Measurements from ENCODE around the gene KYAT1.
"Not testable (repeated sequence)": the region's sequence is repeated elsewhere in the genome, so short reads cannot be mapped to it uniquely, and the experiment has no call there.

Gene KYAT1

DNA sequence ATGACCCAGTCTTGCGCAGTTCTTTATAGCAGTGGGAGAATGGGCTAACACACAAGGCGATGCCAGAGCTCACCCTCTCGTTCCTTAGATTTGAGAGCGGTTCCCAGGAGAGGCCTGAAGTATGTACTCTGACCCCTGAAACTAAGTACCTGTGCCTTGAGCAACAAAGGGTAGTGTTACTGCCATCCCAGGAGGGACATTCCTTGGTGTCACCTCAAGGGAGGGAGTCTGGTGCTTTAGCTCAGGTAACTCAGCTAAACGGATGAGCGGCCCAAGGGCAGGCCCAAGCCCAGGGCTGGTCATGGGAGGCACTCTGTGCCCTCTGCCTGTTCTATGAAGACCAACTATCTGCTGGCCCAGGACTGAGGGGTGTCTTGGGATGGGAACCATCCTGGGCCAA lies 20.2 kb downstream of the KYAT1 start:
- no peak overlapping the region for H3K23ac ChIP-seq (ENCODE audit: low read depth, low read length, poor library complexity)
- H4K91ac ChIP-seq (ENCODE audit: low read depth, low read length, poor library complexity) = no peak overlapping the region
- H3K14ac ChIP-seq (ENCODE audit: low read length) = no peak overlapping the region
- H3K36me3 ChIP-seq (replicated peaks in 1 of 2; ENCODE audit: control insufficient read depth in 2 of 2, insufficient read depth in 2 of 2, low read length in 2 of 2) = no peaks in the 10 kb centered on the region
- H2BK12ac ChIP-seq (ENCODE audit: low read length) = no peak overlapping the region
- no peak overlapping the region for H3K9ac ChIP-seq (ENCODE audit: low read depth, low read length, poor library complexity)
- no peak overlapping the region for H2AK5ac ChIP-seq (ENCODE audit: low read depth, low read length)
- no peak overlapping the region for H3K4me2 ChIP-seq (ENCODE audit: insufficient read depth, low read length, poor library complexity, severe bottlenecking)
- H3K4me3 ChIP-seq (ENCODE audit: low read length in 2 of 2) = no peak overlapping the region
- peaks cover 2 to 3% of the 10 kb centered on the region in 2 donors for H3K4me1 ChIP-seq (ENCODE audit: control insufficient read depth in 2 of 2, insufficient read depth in 1 of 2, low read depth in 1 of 2, low read length in 2 of 2)
- no peak for DNase-seq (ENCODE audit: low spot score)
- no peak overlapping the region for H2AFZ ChIP-seq (ENCODE audit: low read length)
- no peak overlapping the region for H3K27ac ChIP-seq (replicated peaks; ENCODE audit: low read length)
- no peak overlapping the region for H2BK120ac ChIP-seq (ENCODE audit: low read depth, low read length)
- no peak overlapping the region for H3K4ac ChIP-seq (ENCODE audit: low read length)
- H3K18ac ChIP-seq (ENCODE audit: low read length) = no peak overlapping the region
- peaks cover 2% of the 10 kb centered on the region for H3K79me1 ChIP-seq (ENCODE audit: low read depth, low read length)
- H3K27me3 ChIP-seq (ENCODE audit: control insufficient read depth in 3 of 3, insufficient read depth in 3 of 3, low read depth in 1 of 3, low read length in 3 of 3) = no peaks in the 10 kb centered on the region
- no peak overlapping the region for H2BK15ac ChIP-seq (ENCODE audit: low read length)
- no peaks in the 10 kb centered on the region for H3K9me3 ChIP-seq (replicated peaks in 1 of 2; ENCODE audit: control insufficient read depth in 2 of 2, insufficient read depth in 1 of 2, low read depth in 1 of 2, low read length in 2 of 2)
- no peak overlapping the region for H4K8ac ChIP-seq (ENCODE audit: low read depth, low read length)
- WGBS, 2 donors (ENCODE audit: extremely low coverage in 2 of 2, insufficient read length in 2 of 2, insufficient replicate concordance in 1 of 2) = no CpG with 5 or more reads among the region's 6 CpGs
- no peak overlapping the region for H2BK5ac ChIP-seq (ENCODE audit: low read length)

GRCh38 chr9:128860937-128861336 lies 20.8 kb downstream of the KYAT1 start:
- Histone ChIP-seq H3K23ac (ENCODE audit: low read depth, low read length, poor library complexity) (no peak overlapping the region), H3K14ac (ENCODE audit: low read length) (no peak overlapping the region), H3K4me3 (ENCODE audit: low read length in 2 of 2) (no peak overlapping the region), H3K9ac (ENCODE audit: low read depth, low read length, poor library complexity) (no peak overlapping the region), H4K8ac (ENCODE audit: low read depth, low read length) (no peak overlapping the region), H2BK15ac (ENCODE audit: low read length) (no peak overlapping the region), H2AK5ac (ENCODE audit: low read depth, low read length) (no peak overlapping the region), H2BK12ac (ENCODE audit: low read length) (no peak overlapping the region), H3K18ac (ENCODE audit: low read length) (no peak overlapping the region), H2AFZ (ENCODE audit: low read length) (no peak overlapping the region), H3K4me1 (ENCODE audit: control insufficient read depth in 2 of 2, insufficient read depth in 1 of 2, low read depth in 1 of 2, low read length in 2 of 2) (peaks cover 2 to 3% of the 10 kb centered on the region in 2 donors), H3K79me1 (ENCODE audit: low read depth, low read length) (peaks cover 2% of the 10 kb centered on the region), H3K4me2 (ENCODE audit: insufficient read depth, low read length, poor library complexity, severe bottlenecking) (no peak overlapping the region), H3K4ac (ENCODE audit: low read length) (no peak overlapping the region), H4K91ac (ENCODE audit: low read depth, low read length, poor library complexity) (no peak overlapping the region), H3K27ac (replicated peaks; ENCODE audit: low read length) (no peak overlapping the region), H3K27me3 (ENCODE audit: control insufficient read depth in 3 of 3, insufficient read depth in 3 of 3, low read depth in 1 of 3, low read length in 3 of 3) (no peaks in the 10 kb centered on the region), H2BK120ac (ENCODE audit: low read depth, low read length) (no peak overlapping the region), H3K9me3 (replicated peaks in 1 of 2; ENCODE audit: control insufficient read depth in 2 of 2, insufficient read depth in 1 of 2, low read depth in 1 of 2, low read length in 2 of 2) (no peaks in the 10 kb centered on the region), H3K36me3 (replicated peaks in 1 of 2; ENCODE audit: control insufficient read depth in 2 of 2, insufficient read depth in 2 of 2, low read length in 2 of 2) (no peaks in the 10 kb centered on the region), H2BK5ac (ENCODE audit: low read length) (no peak overlapping the region)
- no CpG with 5 or more reads among the region's 5 CpGs for WGBS, 2 donors (ENCODE audit: extremely low coverage in 2 of 2, insufficient read length in 2 of 2, insufficient replicate concordance in 1 of 2)
- DNase-seq (ENCODE audit: low spot score) = no peak

DNA sequence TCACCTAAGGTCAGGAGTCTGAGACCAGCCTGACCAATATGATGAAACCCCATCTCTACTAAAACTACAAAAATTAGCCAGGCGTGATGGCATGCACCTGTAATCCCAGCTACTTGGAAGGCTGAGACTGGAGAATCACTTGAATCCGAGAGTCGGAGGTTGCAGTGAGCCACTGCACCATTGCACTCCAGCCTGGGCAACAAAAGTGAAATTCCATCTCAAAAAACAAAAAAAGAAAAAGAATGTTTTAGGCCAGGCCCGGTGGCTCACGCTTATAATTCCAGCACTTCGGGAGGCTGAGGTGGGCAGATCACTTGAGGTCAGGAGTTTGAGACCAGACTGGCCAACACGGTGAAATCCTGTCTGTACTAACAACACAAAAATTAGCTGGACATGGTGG lies 23.3 kb downstream of the KYAT1 start:
- not testable (repeated sequence) for H3K4me3 ChIP-seq (ENCODE audit: low read length in 2 of 2); H2AK5ac ChIP-seq (ENCODE audit: low read depth, low read length); H3K9me3 ChIP-seq (replicated peaks in 1 of 2; ENCODE audit: control insufficient read depth in 2 of 2, insufficient read depth in 1 of 2, low read depth in 1 of 2, low read length in 2 of 2); H2BK12ac ChIP-seq (ENCODE audit: low read length); H2AFZ ChIP-seq (ENCODE audit: low read length); H3K18ac ChIP-seq (ENCODE audit: low read length); DNase-seq (ENCODE audit: low spot score); H4K8ac ChIP-seq (ENCODE audit: low read depth, low read length); H3K79me1 ChIP-seq (ENCODE audit: low read depth, low read length); H3K4me2 ChIP-seq (ENCODE audit: insufficient read depth, low read length, poor library complexity, severe bottlenecking); H2BK5ac ChIP-seq (ENCODE audit: low read length); H2BK120ac ChIP-seq (ENCODE audit: low read depth, low read length); H3K4ac ChIP-seq (ENCODE audit: low read length); H3K14ac ChIP-seq (ENCODE audit: low read length); H2BK15ac ChIP-seq (ENCODE audit: low read length); H3K36me3 ChIP-seq (replicated peaks in 1 of 2; ENCODE audit: control insufficient read depth in 2 of 2, insufficient read depth in 2 of 2, low read length in 2 of 2); H4K91ac ChIP-seq (ENCODE audit: low read depth, low read length, poor library complexity); H3K4me1 ChIP-seq (ENCODE audit: control insufficient read depth in 2 of 2, insufficient read depth in 1 of 2, low read depth in 1 of 2, low read length in 2 of 2); H3K27me3 ChIP-seq (ENCODE audit: control insufficient read depth in 3 of 3, insufficient read depth in 3 of 3, low read depth in 1 of 3, low read length in 3 of 3); H3K27ac ChIP-seq (replicated peaks; ENCODE audit: low read length); H3K9ac ChIP-seq (ENCODE audit: low read depth, low read length, poor library complexity); H3K23ac ChIP-seq (ENCODE audit: low read depth, low read length, poor library complexity)
- WGBS, 2 donors (ENCODE audit: extremely low coverage in 2 of 2, insufficient read length in 2 of 2, insufficient replicate concordance in 1 of 2) = no CpG with 5 or more reads among the region's 7 CpGs

GRCh38 chr9:128854454-128854853 lies 27.3 kb downstream of the KYAT1 start:
- H3K18ac ChIP-seq (ENCODE audit: low read length); H2BK5ac ChIP-seq (ENCODE audit: low read length); H3K27ac ChIP-seq (replicated peaks; ENCODE audit: low read length); H2BK12ac ChIP-seq (ENCODE audit: low read length); H3K9me3 ChIP-seq (replicated peaks in 1 of 2; ENCODE audit: control insufficient read depth in 2 of 2, insufficient read depth in 1 of 2, low read depth in 1 of 2, low read length in 2 of 2); H2AFZ ChIP-seq (ENCODE audit: low read length); H3K79me1 ChIP-seq (ENCODE audit: low read depth, low read length); H2BK15ac ChIP-seq (ENCODE audit: low read length); H3K36me3 ChIP-seq (replicated peaks in 1 of 2; ENCODE audit: control insufficient read depth in 2 of 2, insufficient read depth in 2 of 2, low read length in 2 of 2); H3K27me3 ChIP-seq (ENCODE audit: control insufficient read depth in 3 of 3, insufficient read depth in 3 of 3, low read depth in 1 of 3, low read length in 3 of 3); H3K4ac ChIP-seq (ENCODE audit: low read length); H3K9ac ChIP-seq (ENCODE audit: low read depth, low read length, poor library complexity); H3K14ac ChIP-seq (ENCODE audit: low read length); H3K4me2 ChIP-seq (ENCODE audit: insufficient read depth, low read length, poor library complexity, severe bottlenecking); H2AK5ac ChIP-seq (ENCODE audit: low read depth, low read length); H3K4me3 ChIP-seq (ENCODE audit: low read length in 2 of 2); H2BK120ac ChIP-seq (ENCODE audit: low read depth, low read length); H4K8ac ChIP-seq (ENCODE audit: low read depth, low read length); H3K4me1 ChIP-seq (ENCODE audit: control insufficient read depth in 2 of 2, insufficient read depth in 1 of 2, low read depth in 1 of 2, low read length in 2 of 2); DNase-seq (ENCODE audit: low spot score); H3K23ac ChIP-seq (ENCODE audit: low read depth, low read length, poor library complexity); H4K91ac ChIP-seq (ENCODE audit: low read depth, low read length, poor library complexity): not testable (repeated sequence)
- WGBS, 2 donors (ENCODE audit: extremely low coverage in 2 of 2, insufficient read length in 2 of 2, insufficient replicate concordance in 1 of 2) = no CpG with 5 or more reads among the region's 6 CpGs
